Heart left ventricle (tissue), 16 donors: ENCODE measurements around the gene AGTRAP. TPM values are rescaled to one million over a fixed set of nuclear protein-coding genes. Genes with fewer than 3 reads are reported as not detected.

Experiments used
- ATAC-seq, 4 donors: fragments of 200-7000 bp; cut with Tn5 transposase; one replicate each; pipeline ENCODE4 v1.9.1; 2020 to 2022; ENCODE audit warnings: moderate library complexity in 4 of 4, mild to moderate bottlenecking in 3 of 4, moderate number of reproducible peaks in 1 of 4
- DNase-seq, 5 donors: peaks; one replicate each; pipeline ENCODE4 v3.0.0-alpha.2; 2020
- H3K27ac ChIP-seq, 12 donors: fragments of 200-600 bp; sonication (generic) in 4 of 12; one replicate each; pipeline versions ENCODE4 v1.5.0 to v1.8.0; 2016 to 2022; ENCODE audit warnings: mild to moderate bottlenecking in 2 of 12
- H3K27me3 ChIP-seq, 9 donors: fragments of 200-600 bp; sonication (generic) in 2 of 9; one replicate each; pipeline versions ENCODE4 v1.5.1 to v1.8.0; 2016 to 2022; ENCODE audit warnings: mild to moderate bottlenecking in 3 of 9
- H3K36me3 ChIP-seq, 9 donors: fragments of 200-600 bp; sonication (generic) in 2 of 9; one replicate each; pipeline versions ENCODE4 v1.5.0 to v1.8.0; 2018 to 2022; ENCODE audit warnings: mild to moderate bottlenecking in 2 of 9
- H3K4me1 ChIP-seq, 12 donors: fragments of 200-600 bp; sonication (generic) in 4 of 12; one replicate each; pipeline versions ENCODE4 v1.5.0 to v1.8.0; 2016 to 2022; ENCODE audit warnings: mild to moderate bottlenecking in 3 of 12
- H3K4me3 ChIP-seq, 12 donors: fragments of 200-600 bp; sonication (generic) in 4 of 12; one replicate each; pipeline versions ENCODE4 v1.5.0 to v1.8.0; 2017 to 2022; ENCODE audit warnings: mild to moderate bottlenecking in 9 of 12, moderate library complexity in 4 of 12
- H3K9me3 ChIP-seq, 12 donors: fragments of 200-600 bp; sonication (generic) in 4 of 12; one replicate each; pipeline versions ENCODE4 v1.5.0 to v1.8.0; 2016 to 2022; ENCODE audit warnings: mild to moderate bottlenecking in 1 of 12
- POLR2A ChIP-seq, 2 donors: fragments of 450-650 bp; IDR thresholded peaks; one replicate each; pipeline ENCODE4 v1.6.1; 2017; ENCODE audit warnings: antibody characterized with exemption in 2 of 2, mild to moderate bottlenecking in 2 of 2, moderate library complexity in 2 of 2
- WGBS, 4 donors: extraction: QIAGEN DNeasy Blood & Tissue Kit in 2 of 4; methylation state at CpG; one replicate each; pipeline versions ENCODE4 v1.1.5 to v1.1.7; 2013 to 2018; 5-methylcytosine and 5-hydroxymethylcytosine counted together
- intact Hi-C, 10 donors: fragments of 100-400 bp; cut with DNase I; formaldehyde crosslinking; loops; one replicate each; pipeline versions ENCODE4 v1.11.1 to v1.14.2; 2022
- polyA plus RNA-seq, 2 donors: library from polyadenylated mRNA; stranded (reverse); fragments of 200-250 nt; gene quantifications; one replicate each; pipeline ENCODE4 v1.2.3, GENCODE V29; 2013
- total RNA-seq, 9 donors: library from RNA; depleted of rRNA in 2 of 9; stranded (reverse); fragments of >200 nt in 2 of 9; fragmentation: NEBNext Ultra II Directional in 3 of 9; extraction: Animal tissue kit (Norgen Biotek cat#: 25700) in 3 of 9; gene quantifications; one replicate each; pipeline versions ENCODE4 v1.1.0 to v1.2.4, GENCODE V29; 2016 to 2023
- TF ChIP-seq, protein P1 (sequence below), 12 donors: fragments of 200-600 bp; sonication (generic) in 4 of 12; IDR thresholded peaks; one replicate each; pipeline versions ENCODE4 v1.5.0 to v1.8.0; 2018 to 2022; ENCODE audit warnings: antibody characterized with exemption in 12 of 12, mild to moderate bottlenecking in 5 of 12
- donor health status: ischemic (EF 13 %, LVEDD 7.1; RV severe dilation, severe dysfunction).
- donor health status: healthy with polysubstance abuse.
- donor health status: DM: no; HTN: yes; CAD: no.
- donor health status: DM: no; HTN: no; CAD: no.
- donor health status: ischemic (EF 25% LVEDD 6.9; RV normal size, moderate dysfunction).
- donor health status: ischemic (EF 25% LVEDD 5.7; RV mildly dilated, moderate dysfunction).
- donor health status: healthy.
- donor health status: DM: yes; HTN: yes; CAD: no.
- donor health status: ischemic (EF 35%, LVEDD 5.7; RV mildly dilated, moderate dysfunction).
- donor health status: nonischemic (EF 11% LVEDD 7.7; RV severe dilation, severe dysfunction).
- donor health status: DM: yes; HTN: yes; CAD: no.
- donor health status: PGD.
- donor health status: ischemic (EF 29% LVEDD 5.4; RV normal size, mild dysfunction).
- donor health status: nonischemic (EF 23%, LVEDD 6.1; RV moderate dilation, normal function).

Gene AGTRAP
- total and polyA plus RNA-seq, 11 donors: 11.8 to 134 (median 24.5) TPM

DNA sequence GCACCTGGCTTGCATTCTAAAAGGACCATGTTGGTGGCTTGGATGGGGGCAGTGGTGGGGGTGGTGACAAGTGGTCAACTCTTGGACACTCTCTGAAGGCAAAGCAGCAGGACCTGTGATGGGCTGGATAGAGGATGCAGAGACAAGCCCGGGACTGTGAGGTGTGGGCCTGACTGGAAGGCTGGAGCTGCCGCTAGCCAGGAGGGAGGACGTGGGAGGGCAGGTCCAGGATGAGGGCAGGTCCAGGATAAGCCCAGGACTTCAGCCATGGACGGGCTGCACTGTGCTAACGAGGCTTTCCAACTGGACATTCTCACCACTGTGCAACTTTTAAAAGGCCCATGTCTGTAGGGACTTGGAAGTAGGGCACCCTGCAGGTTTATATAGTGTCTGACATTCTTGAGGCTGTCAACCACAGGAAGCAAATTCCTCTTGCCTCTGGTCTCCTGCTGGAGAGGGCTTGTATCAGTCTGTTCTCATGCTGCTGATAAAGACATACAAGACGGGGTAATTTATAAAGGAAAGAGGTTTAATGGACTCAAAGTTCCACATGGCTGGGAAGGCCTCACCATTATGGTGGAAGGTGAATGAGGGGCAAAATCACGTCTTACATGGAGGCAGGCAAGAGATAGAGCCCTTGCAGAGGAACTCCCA, 17.7 kb downstream of the AGTRAP start:
- ATAC-seq: peak in 1 of 4 donors; percentile 13
- TF ChIP-seq, protein P1, sequence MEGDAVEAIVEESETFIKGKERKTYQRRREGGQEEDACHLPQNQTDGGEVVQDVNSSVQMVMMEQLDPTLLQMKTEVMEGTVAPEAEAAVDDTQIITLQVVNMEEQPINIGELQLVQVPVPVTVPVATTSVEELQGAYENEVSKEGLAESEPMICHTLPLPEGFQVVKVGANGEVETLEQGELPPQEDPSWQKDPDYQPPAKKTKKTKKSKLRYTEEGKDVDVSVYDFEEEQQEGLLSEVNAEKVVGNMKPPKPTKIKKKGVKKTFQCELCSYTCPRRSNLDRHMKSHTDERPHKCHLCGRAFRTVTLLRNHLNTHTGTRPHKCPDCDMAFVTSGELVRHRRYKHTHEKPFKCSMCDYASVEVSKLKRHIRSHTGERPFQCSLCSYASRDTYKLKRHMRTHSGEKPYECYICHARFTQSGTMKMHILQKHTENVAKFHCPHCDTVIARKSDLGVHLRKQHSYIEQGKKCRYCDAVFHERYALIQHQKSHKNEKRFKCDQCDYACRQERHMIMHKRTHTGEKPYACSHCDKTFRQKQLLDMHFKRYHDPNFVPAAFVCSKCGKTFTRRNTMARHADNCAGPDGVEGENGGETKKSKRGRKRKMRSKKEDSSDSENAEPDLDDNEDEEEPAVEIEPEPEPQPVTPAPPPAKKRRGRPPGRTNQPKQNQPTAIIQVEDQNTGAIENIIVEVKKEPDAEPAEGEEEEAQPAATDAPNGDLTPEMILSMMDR (IDR thresholded peaks at IDR 0.05): no peak
- TF ChIP-seq POLR2A (IDR thresholded peaks at IDR 0.05): no peak
- Histone ChIP-seq H3K4me3 (no peak overlapping the region), H3K27me3 (no peaks in the 10 kb centered on the region), H3K27ac (no peak overlapping the region), H3K9me3 (no peaks in the 10 kb centered on the region), H3K4me1 (peaks cover 0 to 5% (median 0%) of the 10 kb centered on the region in 12 donors), H3K36me3 (peaks cover 0 to 25% (median 16%) of the 10 kb centered on the region in 9 donors)
- peak in 1 of 5 donors; percentile 37 for DNase-seq
- WGBS, 4 donors: 50 to 58% (median 52%) methylated on average over 7 of the region's 7 CpGs
- intact Hi-C loops: no loop called here

DNA sequence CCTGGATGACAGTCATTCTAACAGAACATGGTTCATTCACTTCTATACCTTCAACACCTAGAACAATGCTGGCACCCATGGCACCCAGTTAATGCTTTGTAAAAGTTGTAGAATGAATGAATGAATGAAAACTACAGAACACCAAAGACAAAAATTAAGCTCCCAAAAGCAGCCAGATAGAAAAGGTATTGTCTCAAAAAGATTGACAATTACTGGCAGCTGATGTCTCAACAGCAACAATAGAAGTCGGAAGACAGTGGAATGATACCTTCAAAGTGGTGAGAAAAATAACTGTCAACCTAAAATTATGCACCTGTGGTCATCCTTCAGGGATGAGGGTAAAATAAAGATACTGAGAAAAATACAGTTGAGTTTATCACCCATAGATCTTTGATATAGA, 21.1 kb downstream of the AGTRAP start:
- DNase-seq (no peak), ATAC-seq (no peak)
- Histone ChIP-seq H3K4me1 (peaks cover 0 to 4% (median 0%) of the 10 kb centered on the region in 12 donors), H3K9me3 (no peaks in the 10 kb centered on the region), H3K27me3 (peaks cover 6 to 12% (median 9%) of the 10 kb centered on the region in 9 donors), H3K4me3 (no peak overlapping the region), H3K27ac (no peak overlapping the region), H3K36me3 (no peaks in the 10 kb centered on the region)
- WGBS, 4 donors: 92 to 100% (median 96%) methylated on average over 1 of the region's 1 CpG
- intact Hi-C loops: no loop called here
- no peak for TF ChIP-seq POLR2A (IDR thresholded peaks at IDR 0.05)
- TF ChIP-seq, protein P1 (IDR thresholded peaks at IDR 0.05): no peak

DNA sequence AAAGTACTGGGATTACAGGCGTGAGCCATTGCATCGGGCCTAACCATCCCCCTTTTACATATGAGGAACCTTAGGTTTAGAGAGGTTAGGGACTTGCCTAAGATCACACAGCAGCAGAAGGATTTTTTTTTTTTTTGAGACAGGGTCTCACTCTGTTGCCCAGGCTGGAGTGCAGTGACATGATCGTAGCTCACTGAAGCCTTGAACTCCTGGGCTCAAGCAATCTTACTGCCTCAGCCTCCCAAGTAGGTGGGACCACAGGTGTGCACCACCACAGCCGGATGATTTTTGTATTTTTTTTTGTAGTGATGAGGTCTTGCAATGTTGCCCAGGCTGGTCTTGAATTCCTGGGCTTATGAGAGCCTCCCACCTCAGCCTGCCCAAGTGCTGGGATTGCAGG, 23.9 kb downstream of the AGTRAP start:
- ATAC-seq: no peak
- TF ChIP-seq, protein P1 (IDR thresholded peaks at IDR 0.05): no peak
- TF ChIP-seq POLR2A (IDR thresholded peaks at IDR 0.05): no peak
- Histone ChIP-seq H3K27ac (no peak overlapping the region), H3K4me3 (no peak overlapping the region), H3K36me3 (no peaks in the 10 kb centered on the region), H3K9me3 (no peaks in the 10 kb centered on the region), H3K27me3 (peaks cover 6 to 21% (median 14%) of the 10 kb centered on the region in 9 donors), H3K4me1 (peaks cover 0 to 6% (median 0%) of the 10 kb centered on the region in 12 donors)
- intact Hi-C loops: no loop called here
- 92 to 94% (median 92%) methylated on average over 4 of the region's 4 CpGs for WGBS, 4 donors
- no peak for DNase-seq

DNA sequence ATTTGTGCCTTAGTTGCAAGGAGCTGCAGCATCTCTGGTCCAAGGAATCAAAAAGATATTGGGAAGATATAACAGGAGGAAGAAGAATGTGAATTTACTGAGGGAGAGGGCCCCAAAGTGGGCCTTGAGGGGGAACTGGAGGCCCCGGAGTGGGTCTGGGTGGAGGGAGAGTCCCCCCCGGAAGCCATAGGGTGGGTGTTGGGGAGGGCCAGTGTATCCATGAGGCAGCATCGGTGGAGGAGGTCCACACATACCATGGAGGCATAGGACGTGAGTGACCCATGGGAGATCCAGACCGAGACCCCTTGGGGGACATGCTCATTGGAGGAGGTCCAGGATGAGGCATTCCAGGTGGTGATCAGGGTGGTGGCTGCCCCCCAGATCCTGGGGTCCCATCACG, 25.3 kb downstream of the AGTRAP start:
- Histone ChIP-seq H3K27ac (no peak overlapping the region), H3K4me3 (no peak overlapping the region), H3K36me3 (no peaks in the 10 kb centered on the region), H3K27me3 (peaks cover 6 to 21% (median 14%) of the 10 kb centered on the region in 9 donors), H3K9me3 (no peaks in the 10 kb centered on the region), H3K4me1 (peaks cover 0 to 6% (median 0%) of the 10 kb centered on the region in 12 donors)
- DNase-seq: no peak
- TF ChIP-seq POLR2A (IDR thresholded peaks at IDR 0.05): no peak
- TF ChIP-seq, protein P1 (IDR thresholded peaks at IDR 0.05): no peak
- 81 to 92% (median 85%) methylated on average over 3 to 6 of the region's 6 CpGs for WGBS, 4 donors
- ATAC-seq: no peak
- intact Hi-C loops: no loop called here
